GM21529 (cell line): Measurements from ENCODE around the gene MON1A.

ENCODE experiments used
- ATAC-seq: cut with Tn5 transposase; IDR thresholded peaks from one replicate; pipeline ENCODE4 v1.9.1; 2021; ENCODE audit not compliant: unreplicated experiment

MON1A gene

DNA sequence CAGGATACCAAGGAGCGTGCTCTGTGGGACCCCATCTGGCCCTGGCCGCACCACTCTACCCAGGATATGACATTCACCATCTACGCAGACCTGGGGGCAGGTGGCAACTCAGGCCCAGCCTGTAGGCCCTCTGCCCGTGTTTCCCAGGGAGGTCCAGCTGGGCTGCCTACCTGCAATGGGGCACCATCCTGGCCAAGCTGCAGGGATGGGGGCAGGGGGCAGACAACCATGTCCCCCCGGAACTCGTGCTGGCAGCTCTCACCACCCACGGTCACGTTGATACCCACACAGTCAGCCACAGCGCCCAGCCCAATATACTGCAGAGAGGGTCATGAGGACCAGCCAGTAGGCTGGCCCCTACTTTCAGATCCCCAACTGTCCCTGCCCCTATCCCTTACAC lies 33.8 kb downstream of the MON1A start:
- ATAC-seq = no peak

GRCh38 chr3:49889296-49889695 lies 40.3 kb downstream of the MON1A start:
- ATAC-seq = no peak

DNA sequence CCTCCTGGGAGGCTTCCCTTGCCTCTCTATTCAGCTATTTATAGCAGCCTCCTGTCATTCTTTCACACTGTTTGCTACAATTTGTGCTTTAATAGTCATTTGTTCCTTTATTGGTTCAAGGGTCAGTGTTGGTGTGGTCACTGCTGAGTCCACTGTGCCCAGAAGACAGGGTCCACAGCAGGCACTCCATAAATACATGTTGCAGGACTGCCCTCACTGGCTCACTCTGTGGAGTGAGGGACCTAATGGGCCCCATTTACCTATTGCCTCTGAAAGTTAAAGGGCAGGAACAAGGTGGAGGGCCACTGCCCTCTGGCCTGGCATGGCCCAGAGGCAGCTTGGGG lies 42.7 kb downstream of the MON1A start:
- ATAC-seq = no peak

- ATAC-seq = no peak
These were observed 45.6 kb downstream of the MON1A start for GRCh38 chr3:49883998-49884397.

- no peak for ATAC-seq
These were observed 47.4 kb downstream of the MON1A start for GRCh38 chr3:49882166-49882565.

GRCh38 chr3:49880581-49881315 lies 48.9 kb downstream of the MON1A start:
- no peak for ATAC-seq

DNA sequence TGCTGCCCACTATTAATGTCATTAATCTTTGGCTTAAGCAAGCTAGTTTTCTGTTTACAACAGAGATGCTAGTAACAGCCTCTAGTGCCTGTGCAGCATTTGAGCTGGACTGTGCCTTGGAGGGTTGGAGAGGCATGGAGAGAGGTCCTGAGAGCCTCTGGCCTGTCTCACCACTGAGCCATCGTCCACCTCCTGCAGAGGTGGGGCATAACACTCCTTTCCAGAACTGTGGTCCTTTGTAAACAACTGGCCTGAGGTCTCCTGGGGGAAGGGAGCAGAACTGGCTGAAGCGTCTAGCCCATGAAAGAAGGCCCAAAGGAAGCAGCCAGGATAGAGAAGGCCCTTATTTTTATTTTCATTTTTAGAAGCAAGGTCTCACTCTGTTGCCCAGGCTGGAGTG lies 49.9 kb downstream of the MON1A start:
- no peak for ATAC-seq

DNA sequence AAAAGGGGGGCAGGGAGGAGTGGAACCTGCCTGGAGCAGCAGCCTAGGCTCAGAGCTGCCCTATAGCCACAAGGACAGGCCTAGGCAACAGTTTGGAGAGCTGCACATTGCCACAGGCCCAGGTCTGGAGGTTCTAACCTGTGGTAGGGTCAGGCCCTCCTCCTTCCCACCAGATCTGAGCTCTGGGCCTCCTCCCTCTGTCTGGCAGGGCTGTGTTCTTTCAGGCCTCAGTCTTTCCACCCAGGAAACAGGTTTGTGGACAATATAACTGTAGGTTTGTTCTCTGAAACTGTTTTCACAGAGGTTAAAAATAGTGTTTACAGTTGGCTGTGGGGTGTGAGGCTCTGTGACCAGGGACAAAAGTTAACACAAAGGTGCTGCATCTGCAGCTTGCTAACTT lies 50.9 kb downstream of the MON1A start:
- no peak for ATAC-seq

GRCh38 chr3:49877716-49878115 lies 51.9 kb downstream of the MON1A start:
- ATAC-seq = no peak

GRCh38 chr3:49876567-49876966 lies 53.0 kb downstream of the MON1A start:
- ATAC-seq = no peak

DNA sequence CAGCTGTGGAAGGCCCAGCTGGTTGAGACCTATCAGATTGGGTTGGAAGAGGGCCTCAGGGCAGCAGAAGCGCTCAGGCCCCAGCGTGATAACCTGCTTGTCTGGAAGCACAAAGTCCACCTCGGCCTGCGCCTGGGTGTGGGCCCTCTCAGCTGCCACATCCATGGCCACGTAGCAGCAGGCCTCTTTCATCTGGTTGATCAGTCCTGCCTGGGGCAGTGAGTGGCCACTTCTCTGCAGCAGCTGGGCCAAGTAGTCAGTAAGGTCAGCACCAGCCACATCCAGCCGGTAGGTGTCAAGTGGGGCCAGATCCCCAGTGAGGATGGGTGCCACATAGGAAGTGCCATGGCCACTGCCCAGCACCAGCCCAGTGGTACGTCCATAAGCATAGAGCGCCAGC lies 56.0 kb downstream of the MON1A start:
- ATAC-seq = no peak

DNA sequence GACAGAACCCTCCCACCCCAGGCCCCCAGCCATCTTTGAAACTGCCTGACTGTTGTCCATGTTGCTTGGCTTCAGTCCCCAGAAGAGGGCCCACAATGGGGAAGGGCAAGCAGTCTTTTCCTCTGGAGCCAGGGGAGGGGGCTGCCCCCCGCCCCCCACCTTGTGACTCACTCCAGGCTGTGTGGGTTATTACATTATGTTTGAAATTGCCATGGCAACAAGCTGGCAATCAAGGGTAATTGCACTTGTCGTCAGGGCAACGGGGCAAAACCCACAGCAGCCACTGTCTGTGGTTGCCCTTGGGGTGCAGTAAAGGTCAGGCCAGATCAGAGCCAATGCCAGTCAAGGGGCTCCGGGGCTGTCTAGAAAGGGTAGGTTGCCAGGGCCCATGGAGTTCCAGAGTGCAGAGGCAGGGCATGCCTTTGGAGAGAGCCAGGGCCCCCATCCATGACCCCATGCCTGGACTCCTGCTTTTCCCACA lies 56.8 kb downstream of the MON1A start:
- no peak for ATAC-seq

DNA sequence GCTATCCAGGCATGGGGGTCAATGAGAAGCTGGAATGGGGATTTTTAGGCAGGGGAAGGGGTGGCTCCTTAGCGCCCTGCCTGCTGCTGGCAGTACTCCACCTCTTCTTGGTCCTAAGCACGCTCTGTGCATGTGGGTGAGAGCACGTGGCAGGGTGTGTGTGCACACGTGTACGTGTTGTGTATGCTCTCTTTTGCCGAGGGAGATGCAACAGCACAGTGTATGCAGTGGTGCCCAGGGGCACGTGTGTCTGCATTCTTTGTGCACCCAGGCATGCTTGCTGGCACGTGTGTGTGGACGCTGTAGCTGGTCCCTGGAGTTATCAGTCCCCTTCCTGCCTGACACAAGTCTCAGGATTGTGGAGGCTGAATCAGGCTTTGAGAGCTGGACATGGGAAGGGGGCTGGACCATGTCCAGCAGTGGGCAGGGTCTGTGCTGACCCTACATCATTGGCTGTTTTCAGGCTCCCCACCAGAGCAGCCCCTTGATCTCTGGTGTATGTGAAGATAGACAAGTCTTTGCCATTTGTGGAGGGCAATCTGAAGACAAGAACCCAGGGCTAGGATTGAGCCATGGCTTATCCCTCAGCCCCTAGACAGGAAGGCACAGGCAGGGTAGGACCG lies 58.0 kb downstream of the MON1A start:
- ATAC-seq = no peak

GRCh38 chr3:49869525-49870126 lies 60.0 kb downstream of the MON1A start, which contains the start of gene CAMKV:
Gene CAMKV (minus strand): TSS chr3:49869906. CDS start chr3:49862388, 7,518 bp downstream.
- ATAC-seq = no peak

DNA sequence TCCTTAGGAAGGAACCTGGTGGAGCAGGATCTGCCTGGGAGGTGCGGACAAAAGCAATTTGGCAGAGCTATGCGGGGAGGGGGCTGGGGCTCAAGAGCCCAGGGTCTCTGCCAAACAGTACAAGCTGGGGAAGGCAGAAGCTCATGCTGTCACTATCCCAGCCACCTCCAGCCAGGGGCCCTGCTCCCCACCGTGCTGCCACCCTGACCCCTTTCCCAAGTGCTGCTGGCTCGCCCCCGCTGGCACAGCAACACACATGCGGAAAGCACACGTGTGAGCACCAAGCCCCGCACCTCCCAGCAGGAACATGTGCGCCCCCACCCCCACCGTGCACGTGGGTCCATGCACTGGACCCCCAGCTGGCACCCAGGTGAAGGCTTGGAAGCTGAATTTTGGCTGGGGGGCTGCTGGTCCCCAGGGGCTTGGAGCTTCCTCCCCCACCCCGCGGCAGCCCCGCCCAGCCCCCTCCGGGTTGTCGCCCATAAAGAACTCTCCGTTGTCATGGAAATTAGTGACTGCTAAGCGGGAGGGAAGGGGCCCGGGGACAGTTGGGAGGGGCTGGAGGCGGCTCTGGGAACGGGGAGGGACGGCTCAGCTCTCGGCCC lies 60.6 kb downstream of the MON1A start:
- no peak for ATAC-seq

GRCh38 chr3:49867871-49868321 lies 61.7 kb downstream of the MON1A start:
- no peak for ATAC-seq

DNA sequence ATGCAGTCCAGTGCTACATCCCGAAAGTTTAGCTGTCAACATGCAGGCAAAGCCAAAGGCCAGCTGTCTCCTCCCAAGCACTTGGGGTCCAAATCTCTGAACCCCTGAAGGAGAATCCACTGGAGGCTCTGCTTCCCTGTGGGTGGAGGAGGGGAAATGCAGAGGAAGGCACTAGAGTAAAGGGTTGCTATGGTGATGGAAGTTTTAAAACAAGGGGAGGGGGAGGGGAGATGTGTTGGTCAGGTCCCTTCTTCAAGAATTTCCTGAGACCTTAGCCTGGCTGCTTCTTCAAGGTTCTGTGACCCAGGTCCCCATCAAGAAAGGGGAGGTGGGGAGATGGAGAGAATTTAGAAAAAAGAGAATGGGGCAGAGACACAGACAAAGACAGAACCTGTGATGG lies 62.2 kb downstream of the MON1A start:
- no peak for ATAC-seq

- ATAC-seq = no peak
These were observed 64.3 kb downstream of the MON1A start for GRCh38 chr3:49865198-49865784.

DNA sequence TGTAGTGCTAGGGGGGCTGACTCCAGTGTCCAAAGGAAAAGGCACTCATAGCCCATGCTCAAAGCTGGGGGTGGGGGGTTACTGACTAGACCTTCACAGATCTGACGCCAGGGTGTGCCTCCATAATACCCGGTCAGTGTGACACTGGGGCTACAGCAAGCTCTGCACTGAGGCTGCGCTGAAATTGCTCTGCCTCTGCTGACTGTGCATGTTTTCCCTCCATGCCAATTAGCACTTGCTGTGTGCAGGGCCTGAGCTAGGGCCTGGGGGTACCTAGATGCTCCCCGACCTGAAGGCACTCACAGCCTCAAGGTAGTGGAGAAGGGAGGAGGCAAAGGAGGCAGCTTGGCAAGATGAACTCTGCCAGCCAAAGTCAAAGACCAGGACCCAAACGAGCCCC lies 65.1 kb downstream of the MON1A start:
- no peak for ATAC-seq

DNA sequence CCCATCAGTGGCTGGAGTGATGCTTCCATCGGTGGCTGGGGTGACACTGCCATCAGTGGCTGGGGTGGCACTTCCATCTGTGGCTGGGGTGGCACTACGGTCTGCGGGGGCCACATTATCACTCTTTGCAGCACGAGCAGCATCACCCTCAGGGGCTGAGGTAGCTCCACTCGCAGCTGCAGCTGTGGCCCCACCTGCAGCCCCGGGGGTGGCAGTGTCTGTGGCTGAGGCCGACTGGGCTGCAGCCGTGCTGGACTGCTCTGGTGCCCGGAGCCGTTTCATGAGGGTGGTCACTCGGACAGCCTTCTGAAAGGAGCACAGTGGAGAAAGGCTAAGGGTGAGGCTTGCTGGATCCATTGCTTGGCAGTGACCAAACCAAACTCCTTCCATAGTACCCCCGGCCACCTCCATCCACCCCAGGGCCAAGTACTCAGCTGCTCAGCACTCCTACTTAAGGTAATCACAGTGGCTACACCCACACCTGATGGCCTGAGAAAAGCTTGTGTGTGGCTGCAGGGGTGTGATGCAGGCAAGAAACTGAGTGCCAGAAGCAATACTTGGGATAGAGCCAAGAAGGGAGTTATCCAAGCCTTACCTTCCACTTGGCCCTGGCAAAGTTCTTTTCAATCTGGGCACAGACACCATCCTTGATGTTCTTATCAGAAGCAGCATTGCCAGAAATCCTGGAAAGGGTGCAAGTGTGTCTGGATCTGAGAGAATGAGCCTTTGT lies 69.9 kb downstream of the MON1A start:
- no peak for ATAC-seq
